Astrocyte (in vitro differentiated cells and primary cell): ENCODE measurements around the gene AP1M1. TPM values are rescaled to one million over a fixed set of nuclear protein-coding genes. Genes with fewer than 3 reads are reported as not detected.

Experiments
- DNase-seq: peaks from one replicate; pipeline ENCODE4 v3.0.0-alpha.2; 2010; ENCODE audit warnings: low read depth
- FAIRE-seq: peaks from 2 replicates; lab custom pipeline; 2011; peaks lifted over from hg19 to GRCh38; lab: Jason Lieb, UNC
- H2AFZ ChIP-seq: 2 replicates; pipeline ENCODE4 v1.6.0; 2012; ENCODE audit warnings: low read depth, low read length, inconsistent platforms
- H3K27ac ChIP-seq: 2 replicates; pipeline ENCODE4 v1.5.1; 2011; ENCODE audit warnings: low read depth, low read length, inconsistent platforms
- H3K27me3 ChIP-seq: 2 replicates; pipeline ENCODE4 v1.6.0; 2011; ENCODE audit warnings: low read length, inconsistent platforms; ENCODE audit not compliant: insufficient read depth
- H3K36me3 ChIP-seq: 2 replicates; pipeline ENCODE4 v1.5.1; 2011; ENCODE audit warnings: low read length, inconsistent platforms; ENCODE audit not compliant: insufficient read depth
- H3K4me1 ChIP-seq: 2 replicates; pipeline ENCODE4 v1.5.1; 2011; ENCODE audit warnings: low read length, inconsistent platforms; ENCODE audit not compliant: insufficient read depth
- H3K4me2 ChIP-seq: 2 replicates; pipeline ENCODE4 v1.6.0; 2012; ENCODE audit warnings: low read length, inconsistent platforms
- H3K4me3 ChIP-seq: 2 replicates; pipeline ENCODE4 v1.5.1; 2011; ENCODE audit warnings: low read depth, mild to moderate bottlenecking, low read length, inconsistent platforms; ENCODE audit not compliant: insufficient read depth
- H3K79me2 ChIP-seq: 2 replicates; pipeline ENCODE4 v1.6.0; 2012; ENCODE audit warnings: mild to moderate bottlenecking, low read length, inconsistent platforms; ENCODE audit not compliant: insufficient read depth
- H3K9ac ChIP-seq: 2 replicates; pipeline ENCODE4 v1.6.0; 2012; ENCODE audit warnings: mild to moderate bottlenecking, low read length, inconsistent platforms
- H3K9me3 ChIP-seq: 2 replicates; pipeline ENCODE4 v1.5.1; 2012; ENCODE audit warnings: low read depth, mild to moderate bottlenecking, low read length, inconsistent platforms; ENCODE audit not compliant: insufficient read depth
- H4K20me1 ChIP-seq: 2 replicates; pipeline ENCODE4 v1.6.0; 2012; ENCODE audit warnings: low read length, inconsistent platforms; ENCODE audit not compliant: insufficient read depth
- H3K27ac Mint-ChIP-seq: one replicate; pipeline ENCODE4 v1.8.0; 2021; ENCODE audit warnings: mild to moderate bottlenecking, mixed read lengths; ENCODE audit not compliant: unreplicated experiment
- H3K27me3 Mint-ChIP-seq: one replicate; pipeline ENCODE4 v1.8.0; 2021; ENCODE audit warnings: low read depth, mixed read lengths; ENCODE audit not compliant: unreplicated experiment
- H3K36me3 Mint-ChIP-seq: one replicate; pipeline ENCODE4 v1.8.0; 2021; ENCODE audit warnings: low read depth, mixed read lengths; ENCODE audit not compliant: unreplicated experiment
- H3K4me1 Mint-ChIP-seq: one replicate; pipeline ENCODE4 v1.8.0; 2021; ENCODE audit warnings: low read depth, mixed read lengths; ENCODE audit not compliant: unreplicated experiment
- H3K4me3 Mint-ChIP-seq: one replicate; pipeline ENCODE4 v1.8.0; 2021; ENCODE audit warnings: mild to moderate bottlenecking, moderate library complexity, mixed read lengths; ENCODE audit not compliant: unreplicated experiment
- H3K9me3 Mint-ChIP-seq: one replicate; pipeline ENCODE4 v1.8.0; 2021; ENCODE audit warnings: mild to moderate bottlenecking, mixed read lengths; ENCODE audit not compliant: unreplicated experiment
- EZH2 ChIP-seq: IDR thresholded peaks from 2 replicates; pipeline ENCODE4 v1.6.1; 2012; ENCODE audit warnings: mild to moderate bottlenecking, low read length, inconsistent platforms; ENCODE audit not compliant: insufficient read depth
- total RNA-seq: library from RNA; stranded (reverse); gene quantifications from 2 replicates; pipeline ENCODE4 v1.2.1, GENCODE V29; 2021
- TF ChIP-seq, protein P1 (sequence below): IDR thresholded peaks from 2 replicates; pipeline ENCODE4 v1.5.1; 2011; ENCODE audit warnings: low read depth, mild to moderate bottlenecking, inconsistent platforms, low read length, moderate library complexity; ENCODE audit not compliant: insufficient read depth

The AP1M1 gene
- total RNA-seq, 1 donor from 2014 or later: 87.6 TPM

DNA sequence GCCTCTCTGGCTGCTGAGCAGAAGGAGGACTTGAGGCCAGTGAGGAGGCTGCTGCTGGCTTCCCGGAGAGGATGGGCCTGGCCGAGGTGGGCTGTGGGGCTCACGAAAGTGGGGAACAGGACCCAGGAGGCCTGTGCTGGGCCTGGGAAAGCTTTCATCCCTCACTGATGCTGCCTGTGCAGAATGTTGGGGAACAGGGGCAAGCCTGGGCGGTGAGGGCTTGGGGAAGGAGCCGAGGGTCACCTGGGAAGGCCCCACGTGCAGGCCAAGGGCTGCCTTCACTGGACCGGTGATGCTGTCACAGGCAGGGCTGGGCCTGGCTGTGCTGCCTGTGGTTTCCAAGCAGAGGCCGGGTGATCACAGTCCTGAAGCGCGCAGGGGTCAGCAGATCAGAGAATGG, 9.4 kb downstream of the AP1M1 start:
- H4K20me1 ChIP-seq: peaks cover 62% of the 10 kb centered on the region
- no peak for FAIRE-seq
- H3K9me3 ChIP-seq: no peaks in the 10 kb centered on the region
- H2AFZ ChIP-seq: no peak overlapping the region
- Mint-ChIP-seq H3K9me3 (no peaks in the 10 kb centered on the region), H3K4me3 (peak overlapping the region; percentile 58), H3K36me3 (peaks cover 40% of the 10 kb centered on the region), H3K4me1 (peaks cover 8% of the 10 kb centered on the region), H3K27me3 (no peaks in the 10 kb centered on the region), H3K27ac (no peak overlapping the region)
- no peak overlapping the region for H3K27ac ChIP-seq
- no peak overlapping the region for H3K4me2 ChIP-seq
- H3K9ac ChIP-seq: no peak overlapping the region
- TF ChIP-seq, protein P1, sequence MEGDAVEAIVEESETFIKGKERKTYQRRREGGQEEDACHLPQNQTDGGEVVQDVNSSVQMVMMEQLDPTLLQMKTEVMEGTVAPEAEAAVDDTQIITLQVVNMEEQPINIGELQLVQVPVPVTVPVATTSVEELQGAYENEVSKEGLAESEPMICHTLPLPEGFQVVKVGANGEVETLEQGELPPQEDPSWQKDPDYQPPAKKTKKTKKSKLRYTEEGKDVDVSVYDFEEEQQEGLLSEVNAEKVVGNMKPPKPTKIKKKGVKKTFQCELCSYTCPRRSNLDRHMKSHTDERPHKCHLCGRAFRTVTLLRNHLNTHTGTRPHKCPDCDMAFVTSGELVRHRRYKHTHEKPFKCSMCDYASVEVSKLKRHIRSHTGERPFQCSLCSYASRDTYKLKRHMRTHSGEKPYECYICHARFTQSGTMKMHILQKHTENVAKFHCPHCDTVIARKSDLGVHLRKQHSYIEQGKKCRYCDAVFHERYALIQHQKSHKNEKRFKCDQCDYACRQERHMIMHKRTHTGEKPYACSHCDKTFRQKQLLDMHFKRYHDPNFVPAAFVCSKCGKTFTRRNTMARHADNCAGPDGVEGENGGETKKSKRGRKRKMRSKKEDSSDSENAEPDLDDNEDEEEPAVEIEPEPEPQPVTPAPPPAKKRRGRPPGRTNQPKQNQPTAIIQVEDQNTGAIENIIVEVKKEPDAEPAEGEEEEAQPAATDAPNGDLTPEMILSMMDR: no peak
- no peak for TF ChIP-seq EZH2
- H3K36me3 ChIP-seq: peaks cover 39% of the 10 kb centered on the region
- H3K79me2 ChIP-seq: peaks cover 36% of the 10 kb centered on the region
- H3K4me3 ChIP-seq: no peak overlapping the region
- H3K4me1 ChIP-seq: no peaks in the 10 kb centered on the region
- no peaks in the 10 kb centered on the region for H3K27me3 ChIP-seq
- DNase-seq: no peak

DNA sequence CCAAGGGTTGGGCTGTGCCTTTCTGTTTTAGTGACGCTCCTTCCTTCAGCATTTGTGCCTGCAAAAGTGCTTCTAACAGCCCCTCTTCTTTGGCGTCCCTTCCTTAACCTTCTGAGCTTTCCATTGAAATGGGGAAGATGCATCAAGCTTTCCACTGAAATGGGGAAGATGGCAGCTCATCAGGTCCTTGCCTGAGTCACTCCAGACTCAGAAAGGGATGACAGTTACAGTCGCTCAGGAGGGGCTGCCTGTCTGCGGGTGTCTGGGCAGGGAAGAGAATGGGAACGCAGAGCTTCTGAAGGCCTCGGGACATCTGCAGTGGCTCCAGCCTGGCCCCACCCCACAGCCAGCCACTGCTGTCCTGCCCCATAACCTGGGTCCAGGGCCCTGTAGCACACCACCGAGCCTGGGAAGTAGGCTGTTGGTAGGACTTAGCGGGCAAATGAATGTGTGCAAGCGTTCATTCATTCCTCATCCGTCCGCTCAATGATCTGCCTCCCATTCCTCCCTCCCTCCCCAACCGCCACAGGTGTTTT, 9.8 kb downstream of the AP1M1 start:
- Histone ChIP-seq H2AFZ (no peak overlapping the region), H3K27ac (no peak overlapping the region), H3K27me3 (no peaks in the 10 kb centered on the region), H3K79me2 (peaks cover 36% of the 10 kb centered on the region), H3K9ac (no peak overlapping the region), H3K4me3 (no peak overlapping the region), H4K20me1 (peaks cover 62% of the 10 kb centered on the region), H3K9me3 (no peaks in the 10 kb centered on the region), H3K4me2 (no peak overlapping the region), H3K36me3 (peaks cover 34% of the 10 kb centered on the region), H3K4me1 (no peaks in the 10 kb centered on the region)
- Mint-ChIP-seq H3K27ac (no peak overlapping the region), H3K27me3 (no peaks in the 10 kb centered on the region), H3K4me1 (peaks cover 4% of the 10 kb centered on the region), H3K36me3 (peaks cover 41% of the 10 kb centered on the region), H3K4me3 (no peak overlapping the region), H3K9me3 (no peaks in the 10 kb centered on the region)
- DNase-seq (no peak), FAIRE-seq (no peak)
- TF ChIP-seq EZH2: no peak
- TF ChIP-seq, protein P1: no peak

DNA sequence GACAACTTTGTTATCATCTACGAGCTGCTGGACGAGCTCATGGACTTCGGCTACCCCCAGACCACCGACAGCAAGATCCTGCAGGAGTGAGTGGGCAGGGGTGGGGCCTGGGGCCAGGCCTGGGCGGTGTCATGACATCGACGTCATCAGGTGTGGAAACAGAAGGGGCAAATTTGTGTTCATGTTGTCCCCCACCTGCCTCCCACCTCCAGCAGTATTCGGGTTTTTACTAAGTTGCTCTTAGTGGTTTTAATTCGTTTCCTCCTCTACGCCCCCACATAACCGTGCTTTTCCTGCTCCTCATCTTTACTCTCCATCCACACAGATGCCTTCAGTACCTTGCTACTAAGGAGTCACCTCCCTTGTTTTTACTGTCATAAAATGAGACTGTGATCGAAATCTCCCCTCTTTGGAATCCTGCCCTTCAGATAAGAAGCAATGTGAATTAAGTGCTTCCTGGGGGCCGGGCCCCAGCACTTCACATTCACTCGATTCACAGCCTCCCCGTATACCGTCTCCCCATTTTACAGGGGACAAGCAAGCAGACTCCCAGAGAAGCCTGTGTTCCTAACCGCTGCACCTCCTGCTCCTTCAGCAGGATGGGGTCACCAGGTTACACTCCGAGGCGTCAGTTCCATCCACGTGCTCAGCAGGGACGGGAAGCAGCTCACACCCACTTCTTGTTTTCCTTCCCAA, 10.5 kb downstream of the AP1M1 start:
- no peaks in the 10 kb centered on the region for H3K9me3 Mint-ChIP-seq
- peaks cover 32% of the 10 kb centered on the region for H3K36me3 ChIP-seq
- H3K4me3 Mint-ChIP-seq: no peak overlapping the region

More for the DNA sequence above, 10.5 kb downstream of the AP1M1 start:
- Mint-ChIP-seq H3K4me1 (peaks cover 3% of the 10 kb centered on the region), H3K27me3 (no peaks in the 10 kb centered on the region), H3K36me3 (peaks cover 42% of the 10 kb centered on the region), H3K27ac (no peak overlapping the region)
- H3K4me2 ChIP-seq: no peak overlapping the region
- no peak overlapping the region for H3K27ac ChIP-seq
- DNase-seq (no peak), FAIRE-seq (no peak)
- H3K79me2 ChIP-seq: peaks cover 36% of the 10 kb centered on the region
- H3K27me3 ChIP-seq: no peaks in the 10 kb centered on the region
- H3K4me3 ChIP-seq: no peak overlapping the region
- H2AFZ ChIP-seq: no peak overlapping the region
- TF ChIP-seq, protein P1: no peak
- no peaks in the 10 kb centered on the region for H3K4me1 ChIP-seq
- H4K20me1 ChIP-seq: peaks cover 62% of the 10 kb centered on the region
- no peaks in the 10 kb centered on the region for H3K9me3 ChIP-seq
- H3K9ac ChIP-seq: no peak overlapping the region
